Measurements from ENCODE around the gene CDKAL1.

The CDKAL1 gene

DNA sequence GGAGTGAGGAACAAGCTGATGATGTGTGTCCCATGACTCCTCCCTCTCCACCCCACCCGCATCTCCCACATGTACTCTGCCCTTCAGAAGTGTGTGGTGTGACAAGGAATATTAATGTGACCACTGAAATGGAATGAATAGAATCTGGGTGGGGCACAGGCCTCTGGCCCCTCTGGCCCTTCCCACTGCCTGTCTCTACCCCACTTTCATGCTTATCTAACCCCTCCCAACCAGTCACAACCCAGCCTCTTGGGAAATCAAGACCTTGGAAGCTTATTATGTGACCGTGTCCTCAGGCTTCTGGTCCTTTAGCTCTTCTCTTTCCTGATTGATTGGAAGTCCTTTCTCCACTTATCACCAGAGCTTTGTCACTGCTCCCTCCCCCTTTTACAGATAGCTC lies 747.1 kb downstream of the CDKAL1 start:
- DNase-seq, result no peak

Data from stimulated activated CD4-positive, alpha-beta T cell treated with anti-CD3 and anti-CD28 coated beads, Interleukin-12 subunit alpha, Interleukin-12 subunit beta, amount 100 ng/mL, for 4 hours (primary cell).